Fibroblast of lung (primary cell): ENCODE measurements around the gene PPP2CA. TPM values are rescaled to one million over a fixed set of nuclear protein-coding genes. Genes with fewer than 3 reads are reported as not detected.

Experiments used
- DNase-seq, 2 donors: peaks; one replicate each; pipeline versions ENCODE4 v3.0.0 to v3.0.0-alpha.2; 2010; ENCODE audit warnings: low read depth in 2 of 2
- H2AFZ ChIP-seq: 2 replicates; pipeline ENCODE4 v1.5.1; 2012; ENCODE audit warnings: low read length, control low read depth, inconsistent platforms
- H3K27ac ChIP-seq: 2 replicates; pipeline ENCODE4 v1.5.1; 2011; ENCODE audit warnings: low read length, control low read depth; ENCODE audit not compliant: insufficient read depth
- H3K27me3 ChIP-seq: 2 replicates; pipeline ENCODE4 v1.5.1; 2011; ENCODE audit warnings: mild to moderate bottlenecking, low read length; ENCODE audit not compliant: control insufficient read depth, insufficient read depth
- H3K36me3 ChIP-seq: 2 replicates; pipeline ENCODE4 v1.5.1; 2011; ENCODE audit warnings: low read length; ENCODE audit not compliant: control insufficient read depth, insufficient read depth
- H3K4me1 ChIP-seq: 2 replicates; pipeline ENCODE4 v1.5.1; 2011; ENCODE audit warnings: low read length; ENCODE audit not compliant: control insufficient read depth, insufficient read depth; ENCODE audit errors: extremely low read depth
- H3K4me2 ChIP-seq: 2 replicates; pipeline ENCODE4 v1.5.1; 2011; ENCODE audit warnings: low read length, control low read depth; ENCODE audit not compliant: insufficient read depth; ENCODE audit errors: extremely low read depth
- H3K4me3 ChIP-seq, 4 experiments: fragments of 200-600 bp in 1 of 4; sonication (generic) in 1 of 4; replicated peaks in 1 of 4; 2 replicates each; pipeline ENCODE4 v1.5.1; 2011 to 2016; ENCODE audit warnings: low read length in 4 of 4, low read depth in 3 of 4, mild to moderate bottlenecking in 3 of 4, control low read depth in 2 of 4, inconsistent platforms in 1 of 4, mixed read lengths in 1 of 4; ENCODE audit not compliant: insufficient read depth in 1 of 4; ENCODE audit errors: control extremely low read depth in 1 of 4
- H3K79me2 ChIP-seq: 2 replicates; pipeline ENCODE4 v1.5.1; 2012; ENCODE audit warnings: mild to moderate bottlenecking, low read length, inconsistent platforms; ENCODE audit not compliant: control insufficient read depth, insufficient read depth
- H3K9ac ChIP-seq: 2 replicates; pipeline ENCODE4 v1.5.1; 2011; ENCODE audit warnings: mild to moderate bottlenecking, low read length, control low read depth; ENCODE audit not compliant: insufficient read depth
- H3K9me3 ChIP-seq: 2 replicates; pipeline ENCODE4 v1.5.1; 2012; ENCODE audit warnings: low read depth, low read length; ENCODE audit not compliant: control insufficient read depth, insufficient read depth
- H4K20me1 ChIP-seq: 2 replicates; pipeline ENCODE4 v1.5.1; 2011; ENCODE audit warnings: low read length; ENCODE audit not compliant: control insufficient read depth, insufficient read depth; ENCODE audit errors: extremely low read depth
- EZH2 ChIP-seq: IDR thresholded peaks from 2 replicates; pipeline ENCODE4 v1.5.1; 2012; ENCODE audit warnings: low read length, control low read depth, mild to moderate bottlenecking; ENCODE audit errors: missing control alignments
- polyA plus RNA-seq, 2 donors: library from polyadenylated mRNA; depleted of rRNA in 1 of 2; stranded (reverse) in 1 of 2; unstranded in 1 of 2; fragments of >200 nt; gene quantifications; 2 replicates each; pipeline ENCODE4 v1.2.1, GENCODE V29; 2011 to 2012; ENCODE audit warnings: missing spikeins in 1 of 2
- total RNA-seq: library from RNA; depleted of rRNA; stranded (reverse); fragments of >200 nt; gene quantifications from 2 replicates; pipeline ENCODE4 v1.2.1, GENCODE V29; 2014
- TF ChIP-seq, protein P1 (sequence below), 2 donors: IDR thresholded peaks in 1 of 2; conservative IDR thresholded peaks in 1 of 2; 1 replicate in 1 of 2; 2 replicates in 1 of 2; pipeline ENCODE4 v1.5.1; 2011 to 2012; ENCODE audit warnings: low read length in 2 of 2, control low read depth in 1 of 2, inconsistent platforms in 1 of 2, low read depth in 1 of 2, mild to moderate bottlenecking in 1 of 2

Gene PPP2CA
- total and polyA plus RNA-seq, 2 donors (not counting 1 experiment from before 2014, with no cell fraction given): 58.6 to 191 TPM

DNA sequence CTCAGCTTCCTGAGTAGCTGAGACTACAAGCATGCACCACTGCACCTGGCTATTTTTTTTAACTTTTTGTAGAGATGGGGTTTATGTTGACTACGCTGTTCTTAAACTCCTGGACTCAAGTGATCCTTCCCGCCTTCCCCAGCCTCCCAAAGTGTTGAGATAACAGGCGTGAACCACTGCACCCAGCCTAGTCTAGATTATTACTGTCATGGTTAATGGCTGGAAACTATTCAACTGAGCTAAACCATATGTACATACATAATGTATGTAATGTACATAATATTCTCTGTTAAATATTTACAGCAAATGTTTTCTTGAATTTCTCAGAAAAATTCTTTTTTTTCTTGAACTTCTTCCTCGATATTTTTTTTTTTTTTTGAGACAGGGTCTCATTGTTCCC, 21.3 kb downstream of the PPP2CA start:
- Histone ChIP-seq H3K36me3 (peaks cover 13% of the 10 kb centered on the region), H3K4me2 (no peak overlapping the region), H3K4me1 (peaks cover 2% of the 10 kb centered on the region), H4K20me1 (peaks cover 10% of the 10 kb centered on the region), H2AFZ (no peak overlapping the region), H3K9me3 (no peaks in the 10 kb centered on the region), H3K4me3 (no peak overlapping the region), H3K79me2 (peaks cover 81% of the 10 kb centered on the region), H3K9ac (no peak overlapping the region), H3K27me3 (no peaks in the 10 kb centered on the region), H3K27ac (no peak overlapping the region)
- no peak for DNase-seq
- no peak for TF ChIP-seq EZH2

DNA sequence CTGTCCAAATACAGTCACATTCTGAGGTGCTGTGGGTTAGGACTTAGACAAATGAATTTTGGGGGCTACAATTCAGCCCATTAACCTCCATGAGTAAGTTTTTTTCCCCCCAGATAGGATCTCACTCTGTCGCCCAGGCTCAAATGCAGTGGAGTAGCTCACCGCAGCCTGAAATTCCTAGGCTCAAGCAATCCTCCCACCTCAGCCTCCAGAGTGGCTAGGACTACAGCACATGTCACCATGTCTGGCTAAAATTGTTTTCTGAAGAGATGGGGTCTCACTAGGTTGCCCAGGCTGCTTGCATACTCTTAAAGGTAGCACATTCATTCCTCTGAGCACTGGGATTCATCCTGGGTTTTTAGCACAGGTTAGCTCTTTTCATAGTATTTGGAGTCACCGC, 22.2 kb downstream of the PPP2CA start:
- Histone ChIP-seq H3K4me1 (no peaks in the 10 kb centered on the region), H3K27ac (no peak overlapping the region), H2AFZ (no peak overlapping the region), H3K36me3 (peaks cover 13% of the 10 kb centered on the region), H4K20me1 (peaks cover 10% of the 10 kb centered on the region), H3K9me3 (no peaks in the 10 kb centered on the region), H3K9ac (no peak overlapping the region), H3K27me3 (no peaks in the 10 kb centered on the region), H3K4me2 (no peak overlapping the region), H3K4me3 (no peak overlapping the region), H3K79me2 (peaks cover 72% of the 10 kb centered on the region)
- DNase-seq: no peak
- TF ChIP-seq, protein P1, sequence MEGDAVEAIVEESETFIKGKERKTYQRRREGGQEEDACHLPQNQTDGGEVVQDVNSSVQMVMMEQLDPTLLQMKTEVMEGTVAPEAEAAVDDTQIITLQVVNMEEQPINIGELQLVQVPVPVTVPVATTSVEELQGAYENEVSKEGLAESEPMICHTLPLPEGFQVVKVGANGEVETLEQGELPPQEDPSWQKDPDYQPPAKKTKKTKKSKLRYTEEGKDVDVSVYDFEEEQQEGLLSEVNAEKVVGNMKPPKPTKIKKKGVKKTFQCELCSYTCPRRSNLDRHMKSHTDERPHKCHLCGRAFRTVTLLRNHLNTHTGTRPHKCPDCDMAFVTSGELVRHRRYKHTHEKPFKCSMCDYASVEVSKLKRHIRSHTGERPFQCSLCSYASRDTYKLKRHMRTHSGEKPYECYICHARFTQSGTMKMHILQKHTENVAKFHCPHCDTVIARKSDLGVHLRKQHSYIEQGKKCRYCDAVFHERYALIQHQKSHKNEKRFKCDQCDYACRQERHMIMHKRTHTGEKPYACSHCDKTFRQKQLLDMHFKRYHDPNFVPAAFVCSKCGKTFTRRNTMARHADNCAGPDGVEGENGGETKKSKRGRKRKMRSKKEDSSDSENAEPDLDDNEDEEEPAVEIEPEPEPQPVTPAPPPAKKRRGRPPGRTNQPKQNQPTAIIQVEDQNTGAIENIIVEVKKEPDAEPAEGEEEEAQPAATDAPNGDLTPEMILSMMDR (conservative IDR thresholded peaks at IDR 0.05 in 1 of 2, IDR thresholded peaks at IDR 0.05 in 1 of 2; ENCODE audit: low read depth in 1 of 2, low read length in 2 of 2): no peak
- TF ChIP-seq EZH2: no peak

DNA sequence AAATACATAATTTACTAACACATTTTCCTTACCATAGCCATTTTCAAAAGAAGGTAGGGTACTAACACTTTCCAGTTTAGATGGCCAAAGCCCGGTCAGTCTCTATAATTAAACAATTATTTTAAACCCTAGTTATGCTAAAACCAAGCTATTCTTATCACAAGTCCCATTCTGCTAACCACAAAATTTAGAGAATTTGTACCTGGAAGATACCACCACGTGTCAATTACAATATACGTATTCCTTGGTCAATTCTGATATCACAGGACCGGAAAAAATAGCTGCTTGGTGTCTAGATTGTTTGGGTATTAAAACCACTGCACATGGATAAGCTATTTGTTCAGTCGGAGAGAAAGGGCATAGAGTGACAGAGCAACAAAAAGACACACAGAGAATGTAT, 30.2 kb downstream of the PPP2CA start:
- no peaks in the 10 kb centered on the region for H3K27me3 ChIP-seq
- no peak overlapping the region for H2AFZ ChIP-seq
- H3K9me3 ChIP-seq: no peaks in the 10 kb centered on the region
- no peak for TF ChIP-seq EZH2
- TF ChIP-seq, protein P1 (conservative IDR thresholded peaks at IDR 0.05 in 1 of 2, IDR thresholded peaks at IDR 0.05 in 1 of 2; ENCODE audit: low read depth in 1 of 2, low read length in 2 of 2): no peak
- no peak overlapping the region for H3K9ac ChIP-seq
- H3K4me1 ChIP-seq: no peaks in the 10 kb centered on the region
- peaks cover 14% of the 10 kb centered on the region for H3K36me3 ChIP-seq
- H3K79me2 ChIP-seq: peaks cover 4% of the 10 kb centered on the region
- no peak overlapping the region for H3K27ac ChIP-seq
- H3K4me3 ChIP-seq: no peak overlapping the region
- H4K20me1 ChIP-seq: no peaks in the 10 kb centered on the region
- no peak overlapping the region for H3K4me2 ChIP-seq
- no peak for DNase-seq
